ENCODE data around the gene COPRS. TPM values are rescaled to one million over a fixed set of nuclear protein-coding genes. Genes with fewer than 3 reads are reported as not detected.
A peak's percentile ranks its signal among the peaks of the same experiment; 100 is the strongest.

Gene COPRS, protein sequence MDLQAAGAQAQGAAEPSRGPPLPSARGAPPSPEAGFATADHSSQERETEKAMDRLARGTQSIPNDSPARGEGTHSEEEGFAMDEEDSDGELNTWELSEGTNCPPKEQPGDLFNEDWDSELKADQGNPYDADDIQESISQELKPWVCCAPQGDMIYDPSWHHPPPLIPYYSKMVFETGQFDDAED
- 10 to 100 TPM; 49.3 to 56.8 (median 50.4) TPM for total RNA-seq

DNA sequence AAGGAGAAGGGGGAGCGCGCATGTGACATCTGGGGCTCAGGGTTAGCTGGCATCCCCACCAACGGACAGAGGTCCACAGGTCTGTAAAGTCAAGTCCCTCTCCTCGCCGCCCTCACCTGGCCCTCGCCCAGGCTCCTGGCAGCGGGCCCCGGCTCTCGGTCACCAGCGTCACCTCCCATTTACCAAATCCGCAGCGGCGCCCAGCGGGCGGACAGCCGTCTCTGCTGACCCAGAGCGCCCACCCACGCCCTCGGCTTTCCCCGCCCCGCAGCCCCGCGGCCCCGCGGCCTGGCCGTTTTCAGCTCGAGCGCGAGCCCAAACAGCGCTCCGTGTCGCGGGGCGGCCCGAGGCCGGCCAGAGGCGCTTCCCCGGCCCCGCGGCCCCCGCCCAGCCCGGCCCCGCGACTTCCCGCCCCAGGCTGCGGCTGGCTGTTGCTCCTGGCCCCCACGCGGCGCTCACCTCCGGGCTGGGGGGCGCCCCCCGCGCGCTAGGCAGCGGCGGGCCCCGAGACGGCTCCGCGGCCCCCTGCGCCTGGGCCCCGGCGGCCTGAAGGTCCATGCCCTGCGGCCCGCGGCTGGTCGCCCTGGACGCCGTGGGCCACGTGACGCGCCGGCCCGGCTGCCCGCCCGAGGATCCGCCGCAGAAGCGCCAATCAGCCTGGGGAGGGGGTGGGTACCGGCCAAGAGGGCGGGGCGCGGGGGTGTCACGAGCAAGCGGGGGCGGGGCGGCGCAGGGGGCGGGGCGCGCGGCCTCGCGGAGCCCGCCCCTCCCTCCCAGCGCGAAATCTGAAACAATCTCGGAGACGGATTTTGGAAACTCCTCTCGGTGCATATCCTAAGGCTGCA, at the start of gene COPRS:
TSS of gene COPRS (minus strand) at position 603 of the 845 bp plus-strand sequence. CDS start at position 558, 45 bp downstream.
- WGBS, 2 donors, result 0 to 2% methylated on average over 5 to 21 of the region's 100 CpGs
- intact Hi-C loops (cut with DNase I; ENCODE audit: low total_unique reads), result no loop called here
- TF ChIP-seq POLR2A (IDR thresholded peaks at IDR 0.05), result no peak
- TF ChIP-seq, protein P1, sequence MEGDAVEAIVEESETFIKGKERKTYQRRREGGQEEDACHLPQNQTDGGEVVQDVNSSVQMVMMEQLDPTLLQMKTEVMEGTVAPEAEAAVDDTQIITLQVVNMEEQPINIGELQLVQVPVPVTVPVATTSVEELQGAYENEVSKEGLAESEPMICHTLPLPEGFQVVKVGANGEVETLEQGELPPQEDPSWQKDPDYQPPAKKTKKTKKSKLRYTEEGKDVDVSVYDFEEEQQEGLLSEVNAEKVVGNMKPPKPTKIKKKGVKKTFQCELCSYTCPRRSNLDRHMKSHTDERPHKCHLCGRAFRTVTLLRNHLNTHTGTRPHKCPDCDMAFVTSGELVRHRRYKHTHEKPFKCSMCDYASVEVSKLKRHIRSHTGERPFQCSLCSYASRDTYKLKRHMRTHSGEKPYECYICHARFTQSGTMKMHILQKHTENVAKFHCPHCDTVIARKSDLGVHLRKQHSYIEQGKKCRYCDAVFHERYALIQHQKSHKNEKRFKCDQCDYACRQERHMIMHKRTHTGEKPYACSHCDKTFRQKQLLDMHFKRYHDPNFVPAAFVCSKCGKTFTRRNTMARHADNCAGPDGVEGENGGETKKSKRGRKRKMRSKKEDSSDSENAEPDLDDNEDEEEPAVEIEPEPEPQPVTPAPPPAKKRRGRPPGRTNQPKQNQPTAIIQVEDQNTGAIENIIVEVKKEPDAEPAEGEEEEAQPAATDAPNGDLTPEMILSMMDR (IDR thresholded peaks at IDR 0.05), result no peak
- H3K4me3 ChIP-seq (ENCODE audit: low read depth, poor library complexity, severe bottlenecking), result peak within 1 kb of the TSS; percentile 61
- DNase-seq (ENCODE audit: low spot score in 2 of 2), result peak; percentile 75 to 97

DNA sequence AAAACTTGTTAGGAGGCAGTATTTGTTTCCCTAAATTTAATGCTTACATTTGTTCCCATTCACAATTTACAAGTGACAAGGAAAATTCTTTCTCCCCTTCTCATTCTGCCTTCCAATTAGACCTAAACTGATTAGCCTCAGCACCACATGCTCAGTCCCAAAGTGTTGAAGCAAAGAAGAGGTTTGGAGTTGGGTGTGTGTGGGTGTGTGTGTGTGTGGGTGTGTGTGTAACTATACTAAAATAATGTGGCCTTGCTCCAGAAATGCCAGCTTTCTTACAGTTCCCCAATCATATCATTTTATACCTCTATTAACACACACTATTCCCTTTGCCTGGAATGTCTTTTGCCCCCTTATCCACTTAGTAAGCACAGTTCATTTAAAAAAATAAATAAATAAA, 49.3 kb upstream of the COPRS start:
- TF ChIP-seq POLR2A (IDR thresholded peaks at IDR 0.05), result no peak
- TF ChIP-seq, protein P1 (IDR thresholded peaks at IDR 0.05), result no peak
- intact Hi-C loops (cut with DNase I; ENCODE audit: low total_unique reads), result no loop called here
- no peak overlapping the region for H3K4me3 ChIP-seq (ENCODE audit: low read depth, poor library complexity, severe bottlenecking)
- no peak for DNase-seq (ENCODE audit: low spot score in 2 of 2)

DNA sequence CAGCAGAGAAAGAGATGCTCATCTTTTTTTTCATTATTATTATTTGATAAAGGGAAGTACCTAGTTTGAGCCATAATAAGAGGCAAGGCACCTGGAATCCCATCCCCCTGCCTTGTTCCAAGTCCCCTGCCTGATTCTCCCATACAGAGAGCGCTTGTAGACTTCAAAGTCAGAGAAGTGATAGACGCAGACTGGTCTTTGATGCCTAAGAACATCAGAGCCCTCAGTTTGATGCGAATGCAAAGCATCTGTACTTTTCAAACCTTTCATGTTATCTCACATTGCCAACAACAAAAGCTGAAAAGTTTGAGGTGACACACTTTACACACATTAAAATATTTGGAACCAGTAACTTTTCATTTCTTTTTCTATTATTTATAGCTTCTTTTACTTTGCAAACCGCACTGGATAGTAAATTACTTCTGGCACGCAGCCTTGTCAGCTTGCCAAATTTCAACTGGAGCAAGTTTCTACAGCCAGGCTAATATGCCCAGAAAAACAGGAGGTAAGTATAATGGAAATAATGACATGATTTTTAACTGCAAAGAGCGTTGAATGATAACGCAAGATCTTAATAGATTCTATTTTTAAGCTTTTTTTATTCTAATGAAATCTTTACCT, 48.4 kb upstream of the COPRS start:
- intact Hi-C loops (cut with DNase I; ENCODE audit: low total_unique reads), result no loop called here
- WGBS, 2 donors, result 2% methylated on average over 7 of the region's 7 CpGs
- no peak for TF ChIP-seq POLR2A (IDR thresholded peaks at IDR 0.05)
- TF ChIP-seq, protein P1 (IDR thresholded peaks at IDR 0.05), result no peak
- DNase-seq (ENCODE audit: low spot score in 2 of 2), result peak in 1 of 2 donors; percentile 27
- H3K4me3 ChIP-seq (ENCODE audit: low read depth, poor library complexity, severe bottlenecking), result no peak overlapping the region

DNA sequence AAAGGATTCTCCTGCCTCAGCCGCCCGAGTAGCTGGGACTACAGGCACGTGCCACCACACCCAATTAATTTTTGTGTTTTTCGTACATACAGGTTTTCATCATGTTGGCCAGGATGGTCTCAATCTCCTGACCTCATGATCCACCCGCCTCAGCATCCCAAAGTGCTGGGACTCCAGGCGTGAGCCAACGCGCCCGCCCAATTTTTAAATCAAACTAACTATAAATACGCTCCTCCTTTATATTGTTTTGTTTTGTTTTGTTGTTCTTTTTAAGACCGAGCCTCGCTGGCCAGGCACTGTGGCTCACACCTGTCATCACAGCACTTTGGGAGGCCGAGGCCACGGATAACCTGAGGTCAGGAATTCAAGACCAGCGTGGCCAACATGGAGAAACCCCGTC, 44.4 kb upstream of the COPRS start:
- 94 to 96% methylated on average over 16 of the region's 16 CpGs for WGBS, 2 donors
- intact Hi-C loops (cut with DNase I; ENCODE audit: low total_unique reads), result no loop called here
- no peak overlapping the region for H3K4me3 ChIP-seq (ENCODE audit: low read depth, poor library complexity, severe bottlenecking)
- TF ChIP-seq POLR2A (IDR thresholded peaks at IDR 0.05), result no peak
- TF ChIP-seq, protein P1 (IDR thresholded peaks at IDR 0.05), result no peak
- peak in 1 of 2 donors; percentile 75 for DNase-seq (ENCODE audit: low spot score in 2 of 2)

DNA sequence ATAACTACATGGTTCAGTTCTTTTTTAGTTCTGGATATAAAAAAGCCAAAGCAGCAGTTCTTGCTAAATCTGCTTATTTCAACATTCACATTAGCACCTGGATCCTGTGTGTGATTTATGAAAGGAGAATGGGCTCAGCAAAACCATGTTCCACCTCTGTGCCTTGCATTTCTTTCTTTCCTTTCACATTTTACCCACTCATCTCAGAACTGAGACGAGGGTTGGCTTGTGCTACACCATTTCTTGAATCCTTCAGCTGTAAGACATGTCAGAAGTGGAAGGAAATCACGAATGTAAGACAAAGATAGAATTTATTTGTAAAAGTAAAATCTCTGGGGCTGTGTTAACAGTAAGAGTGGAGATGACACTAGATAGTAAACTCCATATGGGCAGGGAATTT, 43.6 kb upstream of the COPRS start:
- TF ChIP-seq POLR2A (IDR thresholded peaks at IDR 0.05), result no peak
- TF ChIP-seq, protein P1 (IDR thresholded peaks at IDR 0.05), result no peak
- intact Hi-C loops (cut with DNase I; ENCODE audit: low total_unique reads), result no loop called here
- no peak for DNase-seq (ENCODE audit: low spot score in 2 of 2)
- WGBS, 2 donors, result 71 to 79% methylated on average over 2 of the region's 2 CpGs
- H3K4me3 ChIP-seq (ENCODE audit: low read depth, poor library complexity, severe bottlenecking), result no peak overlapping the region

All from lower leg skin (tissue), 4 donors.